ENCODE results near the gene VPS13D. TPM values are rescaled to one million over a fixed set of nuclear protein-coding genes. Genes with fewer than 3 reads are reported as not detected.

VPS13D gene
- total RNA-seq, 1 experiment from 2014 or later = 36.5 TPM

DNA sequence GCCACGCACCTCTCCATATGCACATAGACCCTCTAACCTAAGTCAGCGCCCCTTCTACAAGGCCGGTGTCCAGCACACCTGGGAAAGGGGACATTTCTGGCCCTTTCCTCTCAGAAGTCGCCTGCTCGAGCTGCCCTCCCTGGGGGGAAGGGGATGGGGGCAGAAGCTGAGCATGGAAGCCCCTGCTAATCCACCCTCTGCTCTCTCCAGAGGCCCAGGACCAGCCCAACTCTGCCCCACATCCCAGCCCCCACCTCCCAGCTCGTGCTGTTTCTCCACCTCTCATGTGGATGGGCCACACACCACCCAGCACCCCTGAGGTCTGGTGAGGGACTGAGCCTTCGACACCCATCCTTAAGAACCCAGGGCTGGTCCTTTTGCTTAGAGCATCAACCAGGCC lies 48.3 kb upstream of the VPS13D start:
- ChIA-PET POLR2A (no interaction called here), CTCF (interaction anchor here (1.4 kb wide), 1 partner anchor 56 kb away, joined by 5 read pairs; no protein-coding TSS in a partner anchor)
- TF ChIP-seq, protein P1, sequence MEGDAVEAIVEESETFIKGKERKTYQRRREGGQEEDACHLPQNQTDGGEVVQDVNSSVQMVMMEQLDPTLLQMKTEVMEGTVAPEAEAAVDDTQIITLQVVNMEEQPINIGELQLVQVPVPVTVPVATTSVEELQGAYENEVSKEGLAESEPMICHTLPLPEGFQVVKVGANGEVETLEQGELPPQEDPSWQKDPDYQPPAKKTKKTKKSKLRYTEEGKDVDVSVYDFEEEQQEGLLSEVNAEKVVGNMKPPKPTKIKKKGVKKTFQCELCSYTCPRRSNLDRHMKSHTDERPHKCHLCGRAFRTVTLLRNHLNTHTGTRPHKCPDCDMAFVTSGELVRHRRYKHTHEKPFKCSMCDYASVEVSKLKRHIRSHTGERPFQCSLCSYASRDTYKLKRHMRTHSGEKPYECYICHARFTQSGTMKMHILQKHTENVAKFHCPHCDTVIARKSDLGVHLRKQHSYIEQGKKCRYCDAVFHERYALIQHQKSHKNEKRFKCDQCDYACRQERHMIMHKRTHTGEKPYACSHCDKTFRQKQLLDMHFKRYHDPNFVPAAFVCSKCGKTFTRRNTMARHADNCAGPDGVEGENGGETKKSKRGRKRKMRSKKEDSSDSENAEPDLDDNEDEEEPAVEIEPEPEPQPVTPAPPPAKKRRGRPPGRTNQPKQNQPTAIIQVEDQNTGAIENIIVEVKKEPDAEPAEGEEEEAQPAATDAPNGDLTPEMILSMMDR (IDR thresholded peaks at IDR 0.05; ENCODE audit: unreplicated experiment) = no peak
- Mint-ChIP-seq H3K36me3 (ENCODE audit: insufficient read depth, unreplicated experiment) (no peaks in the 10 kb centered on the region), H3K4me1 (ENCODE audit: insufficient read depth, unreplicated experiment) (peaks cover 6% of the 10 kb centered on the region), H3K9me3 (ENCODE audit: unreplicated experiment) (no peaks in the 10 kb centered on the region), H3K4me3 (ENCODE audit: unreplicated experiment) (no peak overlapping the region), H3K27ac (ENCODE audit: low read depth, unreplicated experiment) (no peak overlapping the region), H3K27me3 (ENCODE audit: insufficient read depth, unreplicated experiment) (peaks cover 27% of the 10 kb centered on the region)
- DNase-seq (ENCODE audit: unreplicated experiment) = no peak
- intact Hi-C loops (cut with micrococcal nuclease) = no loop called here
- BruUV-seq (replicated peaks) = no TSS peak

- TF ChIP-seq, protein P1 (IDR thresholded peaks at IDR 0.05; ENCODE audit: unreplicated experiment) = no peak
- BruUV-seq (replicated peaks) = no TSS peak
- Mint-ChIP-seq H3K27me3 (ENCODE audit: insufficient read depth, unreplicated experiment) (peaks cover 34% of the 10 kb centered on the region), H3K4me3 (ENCODE audit: unreplicated experiment) (no peak overlapping the region), H3K36me3 (ENCODE audit: insufficient read depth, unreplicated experiment) (no peaks in the 10 kb centered on the region), H3K9me3 (ENCODE audit: unreplicated experiment) (no peaks in the 10 kb centered on the region), H3K27ac (ENCODE audit: low read depth, unreplicated experiment) (no peak overlapping the region), H3K4me1 (ENCODE audit: insufficient read depth, unreplicated experiment) (peaks cover 6% of the 10 kb centered on the region)
- POLR2A ChIA-PET = interaction anchor here (1.0 kb wide), 1 partner anchor 9 kb away, joined by 4 read pairs; no protein-coding TSS in a partner anchor
- intact Hi-C loops (cut with micrococcal nuclease) = no loop called here
- no peak for DNase-seq (ENCODE audit: unreplicated experiment)
- CTCF ChIA-PET = interaction anchor here (0.7 to 1.4 kb wide), 3 partner anchors 46 to 57 kb away, joined by 3 to 5 read pairs (median 3); no protein-coding TSS in a partner anchor
Observed at GRCh38 chr1:12182410-12182984, 47.3 kb upstream of the VPS13D start.

GRCh38 chr1:12183095-12183794 lies 46.6 kb upstream of the VPS13D start:
- ChIA-PET CTCF (interaction anchor here (0.6 to 1.1 kb wide), 4 partner anchors 26 to 144 kb away, joined by 3 to 5 read pairs (median 3); no protein-coding TSS in a partner anchor), POLR2A (interaction anchor here (0.6 kb wide), 1 partner anchor 187 kb away, joined by 4 read pairs; no protein-coding TSS in a partner anchor)
- TF ChIP-seq, protein P1 (IDR thresholded peaks at IDR 0.05; ENCODE audit: unreplicated experiment) = no peak
- no peaks in the 10 kb centered on the region for H3K36me3 Mint-ChIP-seq (ENCODE audit: insufficient read depth, unreplicated experiment)
- no peak for DNase-seq (ENCODE audit: unreplicated experiment)
- H3K4me3 Mint-ChIP-seq (ENCODE audit: unreplicated experiment) = no peak overlapping the region
- no TSS peak for BruUV-seq (replicated peaks)
- intact Hi-C loops (cut with micrococcal nuclease) = no loop called here
- H3K27me3 Mint-ChIP-seq (ENCODE audit: insufficient read depth, unreplicated experiment) = peaks cover 36% of the 10 kb centered on the region
- no peak overlapping the region for H3K27ac Mint-ChIP-seq (ENCODE audit: low read depth, unreplicated experiment)
- peaks cover 5% of the 10 kb centered on the region for H3K4me1 Mint-ChIP-seq (ENCODE audit: insufficient read depth, unreplicated experiment)
- H3K9me3 Mint-ChIP-seq (ENCODE audit: unreplicated experiment) = no peaks in the 10 kb centered on the region

- no peak for DNase-seq (ENCODE audit: unreplicated experiment)
- H3K4me3 Mint-ChIP-seq (ENCODE audit: unreplicated experiment) = no peak overlapping the region
- BruUV-seq (replicated peaks) = no TSS peak
- H3K27me3 Mint-ChIP-seq (ENCODE audit: insufficient read depth, unreplicated experiment) = peaks cover 34% of the 10 kb centered on the region
- H3K36me3 Mint-ChIP-seq (ENCODE audit: insufficient read depth, unreplicated experiment) = no peaks in the 10 kb centered on the region
- ChIA-PET POLR2A (interaction anchor here (0.6 kb wide), 2 partner anchors 99 to 188 kb away, joined by 3 to 4 read pairs; no protein-coding TSS in a partner anchor), CTCF (interaction anchor here (0.9 to 1.3 kb wide), 3 partner anchors 25 to 60 kb away, joined by 3 to 5 read pairs (median 4); no protein-coding TSS in a partner anchor)
- TF ChIP-seq, protein P1 (IDR thresholded peaks at IDR 0.05; ENCODE audit: unreplicated experiment) = no peak
- no peaks in the 10 kb centered on the region for H3K9me3 Mint-ChIP-seq (ENCODE audit: unreplicated experiment)
- H3K27ac Mint-ChIP-seq (ENCODE audit: low read depth, unreplicated experiment) = no peak overlapping the region
- no peaks in the 10 kb centered on the region for H3K4me1 Mint-ChIP-seq (ENCODE audit: insufficient read depth, unreplicated experiment)
- intact Hi-C loops (cut with micrococcal nuclease) = no loop called here
Observed at GRCh38 chr1:12184008-12184681, 45.7 kb upstream of the VPS13D start.

Data from MCF 10A (cell line).